Measurements from ENCODE around the gene ITGB4.

ITGB4 gene

DNA sequence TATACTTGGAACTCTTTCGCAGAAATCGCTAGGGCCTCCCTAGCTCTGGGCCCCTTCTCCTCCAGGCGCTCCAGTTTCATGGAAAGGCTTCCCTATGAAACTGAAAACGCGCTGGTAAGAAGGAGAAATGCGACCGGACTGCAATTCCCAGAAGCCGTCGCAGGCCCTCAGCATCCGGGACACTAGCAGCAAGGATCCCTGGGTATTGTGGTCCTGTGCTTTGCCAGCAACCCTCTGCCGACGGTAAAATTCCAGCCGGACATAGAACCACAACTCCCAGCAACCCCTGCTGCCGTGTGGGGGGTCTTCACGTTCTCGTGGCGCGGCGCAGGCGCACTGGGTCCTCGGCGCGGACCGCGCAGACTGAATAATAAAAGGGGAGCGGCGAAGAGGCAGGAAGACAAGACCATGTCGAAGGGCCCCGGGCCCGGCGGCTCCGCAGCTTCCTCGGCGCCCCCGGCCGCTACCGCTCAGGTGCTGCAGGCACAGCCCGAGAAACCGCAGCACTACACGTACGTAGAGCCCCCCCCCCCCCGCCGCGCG, 63.3 kb downstream of the ITGB4 start, which contains the start of gene UNK:
TSS of gene UNK (plus strand) at position 334 of the 543 bp plus-strand sequence. CDS start at position 409, 75 bp downstream.
- TF ChIP-seq, protein P1, sequence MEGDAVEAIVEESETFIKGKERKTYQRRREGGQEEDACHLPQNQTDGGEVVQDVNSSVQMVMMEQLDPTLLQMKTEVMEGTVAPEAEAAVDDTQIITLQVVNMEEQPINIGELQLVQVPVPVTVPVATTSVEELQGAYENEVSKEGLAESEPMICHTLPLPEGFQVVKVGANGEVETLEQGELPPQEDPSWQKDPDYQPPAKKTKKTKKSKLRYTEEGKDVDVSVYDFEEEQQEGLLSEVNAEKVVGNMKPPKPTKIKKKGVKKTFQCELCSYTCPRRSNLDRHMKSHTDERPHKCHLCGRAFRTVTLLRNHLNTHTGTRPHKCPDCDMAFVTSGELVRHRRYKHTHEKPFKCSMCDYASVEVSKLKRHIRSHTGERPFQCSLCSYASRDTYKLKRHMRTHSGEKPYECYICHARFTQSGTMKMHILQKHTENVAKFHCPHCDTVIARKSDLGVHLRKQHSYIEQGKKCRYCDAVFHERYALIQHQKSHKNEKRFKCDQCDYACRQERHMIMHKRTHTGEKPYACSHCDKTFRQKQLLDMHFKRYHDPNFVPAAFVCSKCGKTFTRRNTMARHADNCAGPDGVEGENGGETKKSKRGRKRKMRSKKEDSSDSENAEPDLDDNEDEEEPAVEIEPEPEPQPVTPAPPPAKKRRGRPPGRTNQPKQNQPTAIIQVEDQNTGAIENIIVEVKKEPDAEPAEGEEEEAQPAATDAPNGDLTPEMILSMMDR (IDR thresholded peaks at IDR 0.05; ENCODE audit: extremely low read depth, insufficient read depth, missing control alignments), result no peak
- peak; percentile 97 for DNase-seq (ENCODE audit: low spot score)
- in situ Hi-C loops (cut with MboI; ENCODE audit: low pct_unique_long_range_greater_than_20kb, low sequenced_read_pairs, unreplicated experiment), result no loop called here

- DNase-seq (ENCODE audit: low spot score), result peak; percentile 53
- in situ Hi-C loops (cut with MboI; ENCODE audit: low pct_unique_long_range_greater_than_20kb, low sequenced_read_pairs, unreplicated experiment), result no loop called here
- TF ChIP-seq, protein P1 (IDR thresholded peaks at IDR 0.05; ENCODE audit: extremely low read depth, insufficient read depth, missing control alignments), result no peak
These were observed 64.0 kb downstream of the ITGB4 start for GRCh38 chr17:75785016-75785890.

GRCh38 chr17:75791254-75791653, 70.0 kb downstream of the ITGB4 start:
- in situ Hi-C loops (cut with MboI; ENCODE audit: low pct_unique_long_range_greater_than_20kb, low sequenced_read_pairs, unreplicated experiment), result no loop called here
- TF ChIP-seq, protein P1 (IDR thresholded peaks at IDR 0.05; ENCODE audit: extremely low read depth, insufficient read depth, missing control alignments), result no peak

GRCh38 chr17:75793460-75793859, 72.2 kb downstream of the ITGB4 start:
- TF ChIP-seq, protein P1 (IDR thresholded peaks at IDR 0.05; ENCODE audit: extremely low read depth, insufficient read depth, missing control alignments), result no peak
- no peak for DNase-seq (ENCODE audit: low spot score)
- in situ Hi-C loops (cut with MboI; ENCODE audit: low pct_unique_long_range_greater_than_20kb, low sequenced_read_pairs, unreplicated experiment), result no loop called here

More at GRCh38 chr17:75791254-75791653, 70.0 kb downstream of the ITGB4 start:
- no peak for DNase-seq (ENCODE audit: low spot score)

DNA sequence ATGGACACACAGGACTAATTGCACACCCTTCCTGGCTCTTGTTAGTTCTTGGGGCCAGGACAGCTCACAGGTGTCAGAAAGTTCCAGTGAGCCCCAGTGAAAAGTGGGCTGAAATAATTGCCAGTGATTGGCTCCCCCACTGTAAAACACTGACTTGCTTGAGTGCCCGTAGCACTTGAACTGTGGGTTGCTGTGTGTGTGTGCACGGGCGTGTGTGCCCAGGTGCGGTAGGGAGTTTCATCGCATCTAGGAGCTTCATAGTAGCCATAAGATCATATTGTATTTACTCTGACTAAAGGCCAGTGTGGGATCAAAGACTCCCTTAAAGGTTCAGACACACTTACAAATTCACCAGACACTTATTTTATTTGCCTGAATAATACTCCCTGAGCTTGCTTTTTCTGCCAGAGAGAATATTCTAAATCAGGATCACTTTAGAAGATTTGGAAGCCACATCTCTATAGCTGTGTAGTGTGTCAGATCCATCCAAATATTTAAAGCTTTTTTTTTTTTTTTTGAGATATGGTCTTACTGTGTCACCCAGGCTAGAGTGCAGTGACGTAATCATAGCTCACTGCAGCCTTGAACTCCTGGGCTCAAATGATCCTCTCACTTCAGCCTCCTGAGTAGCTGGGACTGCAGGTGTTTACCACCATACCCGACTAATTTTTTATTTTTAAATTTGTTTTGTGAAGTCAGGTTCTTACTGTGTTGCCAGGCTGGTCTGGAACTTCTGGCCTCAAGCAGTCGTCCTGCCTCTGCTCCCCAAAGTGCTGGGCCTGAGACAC, 74.8 kb downstream of the ITGB4 start:
- DNase-seq (ENCODE audit: low spot score), result no peak
- TF ChIP-seq, protein P1 (IDR thresholded peaks at IDR 0.05; ENCODE audit: extremely low read depth, insufficient read depth, missing control alignments), result no peak
- in situ Hi-C loops (cut with MboI; ENCODE audit: low pct_unique_long_range_greater_than_20kb, low sequenced_read_pairs, unreplicated experiment), result no loop called here

DNA sequence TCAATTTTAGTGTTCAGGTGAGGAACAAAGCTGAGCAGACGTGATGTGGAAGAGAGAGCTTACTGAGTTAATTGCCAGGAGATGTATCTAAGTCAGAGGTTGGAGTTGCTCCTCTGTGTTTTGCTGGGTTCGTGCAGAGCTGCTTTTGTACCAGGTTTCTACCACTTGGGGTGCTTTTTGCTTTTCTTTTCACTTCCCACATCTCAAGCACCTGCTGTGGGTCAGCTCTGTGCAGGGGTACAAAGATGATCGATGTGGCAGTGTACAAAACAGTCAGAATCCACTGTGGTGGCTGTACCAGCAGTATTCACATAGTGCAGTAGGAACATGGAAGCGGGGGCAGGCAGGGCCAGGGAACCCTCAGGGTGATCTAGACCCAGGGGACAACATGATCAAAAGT, 78.1 kb downstream of the ITGB4 start:
- in situ Hi-C loops (cut with MboI; ENCODE audit: low pct_unique_long_range_greater_than_20kb, low sequenced_read_pairs, unreplicated experiment), result no loop called here
- TF ChIP-seq, protein P1 (IDR thresholded peaks at IDR 0.05; ENCODE audit: extremely low read depth, insufficient read depth, missing control alignments), result no peak
- no peak for DNase-seq (ENCODE audit: low spot score)
